ENCODE results near the gene GRIP2.

- no peak for TF ChIP-seq CTCF (IDR thresholded peaks at IDR 0.05 in 8 of 11, conservative IDR thresholded peaks at IDR 0.05 in 3 of 11)
- no peak for TF ChIP-seq POLR2AphosphoS5 (IDR thresholded peaks at IDR 0.05)
- no peak for TF ChIP-seq POLR2A (IDR thresholded peaks at IDR 0.05)
These were observed 3.9 kb downstream of the GRIP2 start for GRCh38 chr3:14536055-14536815.

All from spleen (tissue), 7 donors.